ENCODE measurements around the gene KLF11.

The KLF11 gene

GRCh38 chr2:10101491-10101890, 58.1 kb downstream of the KLF11 start:
- Mint-ChIP-seq H3K27ac (peak overlapping the region; percentile 21), H3K4me1 (peaks cover 40% of the 10 kb centered on the region), H3K9me3 (peaks cover 8% of the 10 kb centered on the region), H3K4me3 (no peak overlapping the region), H3K36me3 (ENCODE audit: low read depth) (no peaks in the 10 kb centered on the region), H3K27me3 (ENCODE audit: low read depth, poor library complexity) (peaks cover 15% of the 10 kb centered on the region)
- no peak for DNase-seq
- TF ChIP-seq CTCF (IDR thresholded peaks at IDR 0.05) = no peak

- no peak for DNase-seq
- Mint-ChIP-seq H3K36me3 (ENCODE audit: low read depth) (peaks cover 8% of the 10 kb centered on the region), H3K4me3 (no peak overlapping the region), H3K27ac (no peak overlapping the region), H3K27me3 (ENCODE audit: low read depth, poor library complexity) (peaks cover 12% of the 10 kb centered on the region), H3K9me3 (peaks cover 17% of the 10 kb centered on the region), H3K4me1 (peaks cover 30% of the 10 kb centered on the region)
- no peak for TF ChIP-seq CTCF (IDR thresholded peaks at IDR 0.05)
These were observed 59.8 kb downstream of the KLF11 start for GRCh38 chr2:10103179-10103578.

Data from nephron progenitor cell (in vitro differentiated cells).